Aorta (tissue), 5 donors: ENCODE results near the gene ZC3H8. TPM values are rescaled to one million over a fixed set of nuclear protein-coding genes. Genes with fewer than 3 reads are reported as not detected.

Source experiments
- ATAC-seq: fragments of 200-7000 bp; cut with Tn5 transposase; one replicate; pipeline ENCODE4 v1.9.1; 2022; ENCODE audit warnings: moderate library complexity; ENCODE audit not compliant: low FRiP score
- DNase-seq, 2 donors: peaks; one replicate each; pipeline ENCODE4 v3.0.0-alpha.2; 2020
- H3K27ac ChIP-seq, 2 donors: one replicate each; pipeline ENCODE4 v1.5.1; 2013; ENCODE audit warnings: low read length in 2 of 2, mild to moderate bottlenecking in 2 of 2, moderate library complexity in 2 of 2, control low read depth in 1 of 2, inconsistent platforms in 1 of 2, low read depth in 1 of 2
- H3K27me3 ChIP-seq, 2 donors: one replicate each; pipeline ENCODE4 v1.6.1; 2013; ENCODE audit warnings: control low read depth in 1 of 2, low read length in 1 of 2, mild to moderate bottlenecking in 1 of 2, moderate library complexity in 1 of 2; ENCODE audit not compliant: insufficient read depth in 2 of 2, control insufficient read depth in 1 of 2
- H3K36me3 ChIP-seq, 2 donors: one replicate each; pipeline ENCODE4 v1.6.1; 2013; ENCODE audit warnings: control low read depth in 1 of 2, low read length in 1 of 2, mild to moderate bottlenecking in 1 of 2; ENCODE audit not compliant: insufficient read depth in 2 of 2, control insufficient read depth in 1 of 2
- H3K4me1 ChIP-seq, 2 donors: one replicate each; pipeline ENCODE4 v1.6.1; 2013; ENCODE audit warnings: low read length in 2 of 2, control low read depth in 1 of 2, mild to moderate bottlenecking in 1 of 2, moderate library complexity in 1 of 2; ENCODE audit not compliant: insufficient read depth in 2 of 2, control insufficient read depth in 1 of 2
- H3K4me3 ChIP-seq, 2 donors: one replicate each; pipeline ENCODE4 v1.5.1; 2013; ENCODE audit warnings: low read length in 2 of 2, control low read depth in 1 of 2, mild to moderate bottlenecking in 1 of 2
- H3K9me3 ChIP-seq: one replicate; pipeline ENCODE4 v1.6.1; 2013; ENCODE audit warnings: mild to moderate bottlenecking, low read length; ENCODE audit not compliant: control insufficient read depth
- WGBS, 2 donors: extraction: QIAGEN DNeasy Blood & Tissue Kit; methylation state at CpG; one replicate each; pipeline ENCODE4 v1.1.7; 2013; 5-methylcytosine and 5-hydroxymethylcytosine counted together
- intact Hi-C, 2 donors: fragments of 100-400 bp; cut with DNase I; formaldehyde crosslinking; loops; one replicate each; pipeline versions ENCODE4 v1.14.2 to v1.15.0; 2022
- polyA plus RNA-seq, 2 donors: library from polyadenylated mRNA; stranded (reverse); fragments of 200-250 nt; gene quantifications; one replicate each; pipeline ENCODE4 v1.2.3, GENCODE V29; 2013
- total RNA-seq, 2 donors: library from RNA; stranded (reverse); fragmentation: NEBNext Ultra II Directional; extraction: Animal tissue kit (Norgen Biotek cat#: 25700); gene quantifications; one replicate each; pipeline ENCODE4 v1.2.1, GENCODE V29; 2021
- donor health status: healthy with polysubstance abuse.
- donor health status: Bipolar disorder and iron deficiency.
- donor health status: DM: no; HTN: no; CAD: no.
- donor health status: DM: no; HTN: no; CAD: no.
- donor health status: DM: yes; HTN: yes; CAD: no.

The ZC3H8 gene
- total and polyA plus RNA-seq, 4 donors, result 4.6 to 10.6 (median 6.8) TPM

- Histone ChIP-seq H3K27ac (no peak overlapping the region), H3K4me3 (no peak overlapping the region), H3K9me3 (no peaks in the 10 kb centered on the region), H3K36me3 (no peaks in the 10 kb centered on the region), H3K4me1 (no peaks in the 10 kb centered on the region), H3K27me3 (no peaks in the 10 kb centered on the region)
- ATAC-seq (no peak), DNase-seq (no peak)
- intact Hi-C loops, result no loop called here
- 86 to 89% methylated on average over 10 of the region's 10 CpGs for WGBS, 2 donors
Observed at GRCh38 chr2:112168422-112169124, 86.3 kb downstream of the ZC3H8 start.

- Histone ChIP-seq H3K27me3 (no peaks in the 10 kb centered on the region), H3K4me3 (no peak overlapping the region), H3K36me3 (no peaks in the 10 kb centered on the region), H3K4me1 (no peaks in the 10 kb centered on the region), H3K9me3 (no peaks in the 10 kb centered on the region), H3K27ac (no peak overlapping the region)
- DNase-seq (no peak), ATAC-seq (no peak)
- intact Hi-C loops, result no loop called here
- WGBS, 2 donors, result 81 to 84% methylated on average over 14 of the region's 14 CpGs
Observed at GRCh38 chr2:112166806-112167499, 87.9 kb downstream of the ZC3H8 start.

GRCh38 chr2:112165296-112165695 is 89.5 kb downstream of the ZC3H8 start:
- DNase-seq, result no peak
- intact Hi-C loops, result no loop called here
- 96% methylated on average over 4 of the region's 4 CpGs for WGBS, 2 donors

GRCh38 chr2:112164876-112165275 is 90.0 kb downstream of the ZC3H8 start:
- Histone ChIP-seq H3K4me3 (no peak overlapping the region), H3K27me3 (no peaks in the 10 kb centered on the region), H3K27ac (no peak overlapping the region), H3K36me3 (no peaks in the 10 kb centered on the region), H3K4me1 (no peaks in the 10 kb centered on the region), H3K9me3 (no peaks in the 10 kb centered on the region)
- ATAC-seq (no peak), DNase-seq (no peak)
- intact Hi-C loops, result no loop called here
- 91% methylated on average over 11 of the region's 11 CpGs for WGBS, 2 donors

More at GRCh38 chr2:112165296-112165695, 89.5 kb downstream of the ZC3H8 start:
- Histone ChIP-seq H3K27ac (no peak overlapping the region), H3K9me3 (no peaks in the 10 kb centered on the region), H3K36me3 (no peaks in the 10 kb centered on the region), H3K4me1 (no peaks in the 10 kb centered on the region), H3K4me3 (no peak overlapping the region), H3K27me3 (no peaks in the 10 kb centered on the region)
- ATAC-seq, result no peak

GRCh38 chr2:112163541-112163981 is 91.3 kb downstream of the ZC3H8 start:
- intact Hi-C loops, result no loop called here
- Histone ChIP-seq H3K9me3 (no peaks in the 10 kb centered on the region), H3K4me1 (no peaks in the 10 kb centered on the region), H3K27me3 (no peaks in the 10 kb centered on the region), H3K27ac (no peak overlapping the region), H3K4me3 (no peak overlapping the region), H3K36me3 (no peaks in the 10 kb centered on the region)
- DNase-seq (peak in 1 of 2 donors; percentile 41), ATAC-seq (no peak)
- 65 to 74% methylated on average over 9 of the region's 9 CpGs for WGBS, 2 donors

GRCh38 chr2:112162956-112163355 is 91.9 kb downstream of the ZC3H8 start:
- Histone ChIP-seq H3K27me3 (no peaks in the 10 kb centered on the region), H3K9me3 (no peaks in the 10 kb centered on the region), H3K4me3 (no peak overlapping the region), H3K4me1 (no peaks in the 10 kb centered on the region), H3K36me3 (no peaks in the 10 kb centered on the region), H3K27ac (no peak overlapping the region)
- intact Hi-C loops, result no loop called here
- ATAC-seq (no peak), DNase-seq (peak in 1 of 2 donors; percentile 54)
- WGBS, 2 donors, result 96 to 97% methylated on average over 11 of the region's 11 CpGs

- DNase-seq (peak in 1 of 2 donors; percentile 19), ATAC-seq (no peak)
- Histone ChIP-seq H3K9me3 (no peaks in the 10 kb centered on the region), H3K4me3 (no peak overlapping the region), H3K27me3 (no peaks in the 10 kb centered on the region), H3K4me1 (no peaks in the 10 kb centered on the region), H3K36me3 (no peaks in the 10 kb centered on the region), H3K27ac (no peak overlapping the region)
- 96 to 97% methylated on average over 6 of the region's 6 CpGs for WGBS, 2 donors
- intact Hi-C loops, result no loop called here
Observed at GRCh38 chr2:112162341-112162740, 92.5 kb downstream of the ZC3H8 start.
